Measurements from ENCODE around the gene TRAM2.
A peak's percentile ranks its signal among the peaks of the same experiment; 100 is the strongest.

The TRAM2 gene

GRCh38 chr6:52491203-52492069 is 85.4 kb downstream of the TRAM2 start:
- H3K36me3 ChIP-seq (ENCODE audit: insufficient read depth, low read length) = no peaks in the 10 kb centered on the region
- H3K79me2 ChIP-seq (ENCODE audit: insufficient read depth, low read length) = no peaks in the 10 kb centered on the region
- H3K4me3 ChIP-seq (ENCODE audit: low read length, poor library complexity, severe bottlenecking) = peak overlapping the region; percentile 18
- H3K4me2 ChIP-seq (ENCODE audit: low read depth, low read length, poor library complexity, severe bottlenecking) = peak overlapping the region; percentile 3
- no peaks in the 10 kb centered on the region for H3K27me3 ChIP-seq (ENCODE audit: insufficient read depth, low read length, poor library complexity, severe bottlenecking)
- no peaks in the 10 kb centered on the region for H3K9me2 ChIP-seq (replicated peaks; ENCODE audit: low read depth, low read length)
- peaks cover 36% of the 10 kb centered on the region for H3K4me1 ChIP-seq (ENCODE audit: insufficient read depth, low read length, poor library complexity, severe bottlenecking)
- H4K20me1 ChIP-seq (ENCODE audit: insufficient read depth, low read length, poor library complexity, severe bottlenecking) = no peaks in the 10 kb centered on the region
- no peak overlapping the region for H2AFZ ChIP-seq (ENCODE audit: low read length)
- no peaks in the 10 kb centered on the region for H3K9me3 ChIP-seq (ENCODE audit: insufficient read depth, low read depth, low read length)
- H3K9ac ChIP-seq (ENCODE audit: low read depth, low read length, poor library complexity, severe bottlenecking) = no peak overlapping the region
- no peaks in the 10 kb centered on the region for H3F3A ChIP-seq (ENCODE audit: low read depth)
- TF ChIP-seq CTCF (conservative IDR thresholded peaks at IDR 0.05; ENCODE audit: low read length) (no peak), EZH2phosphoT487 (IDR thresholded peaks at IDR 0.05; ENCODE audit: borderline replicate concordance) (no peak)

GRCh38 chr6:52489881-52490280 is 87.0 kb downstream of the TRAM2 start:
- Histone ChIP-seq H3K4me1 (ENCODE audit: insufficient read depth, low read length, poor library complexity, severe bottlenecking) (peaks cover 29% of the 10 kb centered on the region), H3K4me3 (ENCODE audit: low read length, poor library complexity, severe bottlenecking) (no peak overlapping the region), H3K27me3 (ENCODE audit: insufficient read depth, low read length, poor library complexity, severe bottlenecking) (no peaks in the 10 kb centered on the region), H3K4me2 (ENCODE audit: low read depth, low read length, poor library complexity, severe bottlenecking) (peak overlapping the region; percentile 38), H3K36me3 (ENCODE audit: insufficient read depth, low read length) (no peaks in the 10 kb centered on the region), H3K9me2 (replicated peaks; ENCODE audit: low read depth, low read length) (no peaks in the 10 kb centered on the region), H3F3A (ENCODE audit: low read depth) (no peaks in the 10 kb centered on the region), H2AFZ (ENCODE audit: low read length) (no peak overlapping the region), H3K79me2 (ENCODE audit: insufficient read depth, low read length) (no peaks in the 10 kb centered on the region), H3K9me3 (ENCODE audit: insufficient read depth, low read depth, low read length) (no peaks in the 10 kb centered on the region), H3K9ac (ENCODE audit: low read depth, low read length, poor library complexity, severe bottlenecking) (no peak overlapping the region), H4K20me1 (ENCODE audit: insufficient read depth, low read length, poor library complexity, severe bottlenecking) (no peaks in the 10 kb centered on the region)
- TF ChIP-seq CTCF (conservative IDR thresholded peaks at IDR 0.05; ENCODE audit: low read length) (no peak), EZH2phosphoT487 (IDR thresholded peaks at IDR 0.05; ENCODE audit: borderline replicate concordance) (no peak)

- Histone ChIP-seq H3K9me3 (ENCODE audit: insufficient read depth, low read depth, low read length) (no peaks in the 10 kb centered on the region), H3K4me2 (ENCODE audit: low read depth, low read length, poor library complexity, severe bottlenecking) (no peak overlapping the region), H3K4me3 (ENCODE audit: low read length, poor library complexity, severe bottlenecking) (no peak overlapping the region), H3F3A (ENCODE audit: low read depth) (0 out of 2 replicates have a peak, but pooled peaks cover 4% of the 10 kb centered on the region), H3K79me2 (ENCODE audit: insufficient read depth, low read length) (no peaks in the 10 kb centered on the region), H3K9ac (ENCODE audit: low read depth, low read length, poor library complexity, severe bottlenecking) (no peak overlapping the region), H3K36me3 (ENCODE audit: insufficient read depth, low read length) (no peaks in the 10 kb centered on the region), H3K4me1 (ENCODE audit: insufficient read depth, low read length, poor library complexity, severe bottlenecking) (peaks cover 17% of the 10 kb centered on the region), H4K20me1 (ENCODE audit: insufficient read depth, low read length, poor library complexity, severe bottlenecking) (no peaks in the 10 kb centered on the region), H2AFZ (ENCODE audit: low read length) (no peak overlapping the region), H3K27me3 (ENCODE audit: insufficient read depth, low read length, poor library complexity, severe bottlenecking) (no peaks in the 10 kb centered on the region), H3K9me2 (replicated peaks; ENCODE audit: low read depth, low read length) (no peaks in the 10 kb centered on the region)
- TF ChIP-seq CTCF (conservative IDR thresholded peaks at IDR 0.05; ENCODE audit: low read length) (no peak), EZH2phosphoT487 (IDR thresholded peaks at IDR 0.05; ENCODE audit: borderline replicate concordance) (no peak)
These were observed 93.2 kb downstream of the TRAM2 start for GRCh38 chr6:52483671-52484003.
